Endothelial cell of umbilical vein (primary cell): ENCODE measurements around the gene ECSIT. TPM values are rescaled to one million over a fixed set of nuclear protein-coding genes. Genes with fewer than 3 reads are reported as not detected.
"Not testable (repeated sequence)": the region's sequence is repeated elsewhere in the genome, so short reads cannot be mapped to it uniquely, and the experiment has no call there.

Source experiments
- BruUV-seq: library from RNA; stranded (reverse); fragments of 400-500 nt; replicated peaks from 2 replicates; lab custom pipeline; 2021; lab: Mats Ljungman, UMichigan
- CTCF ChIA-PET: fragments of 300-600, 350-600 bp; sonication (Branson Sonifier 250); formaldehyde crosslinking; loops from one replicate; lab custom pipeline; 2021; ENCODE audit warnings: antibody characterized with exemption, inconsistent platforms; lab: Charles Lee
- POLR2A ChIA-PET: fragments of 300-600, 350-600 bp; sonication (Branson Sonifier 250); formaldehyde crosslinking; loops from one replicate; lab custom pipeline; 2021; ENCODE audit warnings: antibody characterized with exemption, inconsistent platforms; lab: Charles Lee
- DNase-seq: peaks from one replicate; pipeline ENCODE4 v3.0.0-alpha.2; 2011; ENCODE audit warnings: low read depth, low spot score
- FAIRE-seq: peaks from 2 replicates; lab custom pipeline; 2011; peaks lifted over from hg19 to GRCh38; lab: Jason Lieb, UNC
- H2AFZ ChIP-seq: 2 replicates; pipeline ENCODE4 v1.6.0; 2012; ENCODE audit warnings: low read depth, low read length, control low read depth, inconsistent platforms
- H3K27ac ChIP-seq: 2 replicates; pipeline ENCODE4 v1.5.1; 2011; ENCODE audit warnings: low read depth, mild to moderate bottlenecking, control low read depth, low read length, moderate library complexity; ENCODE audit not compliant: insufficient read depth
- H3K27me3 ChIP-seq, 2 experiments: 2 replicates each; pipeline versions ENCODE4 v1.6.0 to v1.6.1; 2011; ENCODE audit warnings: low read length in 2 of 2, mixed read lengths in 1 of 2; ENCODE audit not compliant: control insufficient read depth in 2 of 2, insufficient read depth in 2 of 2
- H3K36me3 ChIP-seq, 2 experiments: 2 replicates in 1 of 2; 3 replicates in 1 of 2; pipeline ENCODE4 v1.5.1; 2011; ENCODE audit warnings: low read length in 2 of 2, mild to moderate bottlenecking in 1 of 2, moderate library complexity in 1 of 2; ENCODE audit not compliant: control insufficient read depth in 2 of 2, insufficient read depth in 2 of 2; ENCODE audit errors: extremely low read depth in 1 of 2
- H3K4me1 ChIP-seq: 3 replicates; pipeline ENCODE4 v1.5.1; 2011; ENCODE audit warnings: mild to moderate bottlenecking, low read length; ENCODE audit not compliant: control insufficient read depth, insufficient read depth; ENCODE audit errors: extremely low read depth
- H3K4me2 ChIP-seq: 2 replicates; pipeline ENCODE4 v1.6.1; 2011; ENCODE audit warnings: low read length, control low read depth, mixed read lengths; ENCODE audit not compliant: insufficient read depth
- H3K4me3 ChIP-seq, 3 experiments: fragments of 200-600 bp in 1 of 3; sonication (generic), shearing (Covaris generic) in 1 of 3; replicated peaks in 1 of 3; 2 replicates each; pipeline ENCODE4 v1.5.1; 2011 to 2016; ENCODE audit warnings: control low read depth in 3 of 3, low read length in 3 of 3, mild to moderate bottlenecking in 2 of 3, inconsistent platforms in 1 of 3, low read depth in 1 of 3, moderate library complexity in 1 of 3; ENCODE audit not compliant: insufficient read depth in 1 of 3
- H3K79me2 ChIP-seq: 2 replicates; pipeline ENCODE4 v1.6.0; 2012; ENCODE audit warnings: low read length, inconsistent platforms; ENCODE audit not compliant: control insufficient read depth, insufficient read depth
- H3K9ac ChIP-seq: replicated peaks from 2 replicates; pipeline ENCODE3; 2011; ENCODE audit warnings: low read length, control low read depth; ENCODE audit not compliant: insufficient read depth; ENCODE audit errors: extremely low read depth
- H3K9me1 ChIP-seq: replicated peaks from 3 replicates; pipeline ENCODE4 v1.6.0; 2011; ENCODE audit warnings: mild to moderate bottlenecking, low read length; ENCODE audit not compliant: control insufficient read depth, insufficient read depth; ENCODE audit errors: extremely low read depth
- H3K9me3 ChIP-seq: replicated peaks from 2 replicates; pipeline ENCODE4 v1.5.1; 2012; ENCODE audit warnings: low read length, inconsistent platforms; ENCODE audit not compliant: control insufficient read depth, insufficient read depth
- H4K20me1 ChIP-seq: replicated peaks from 2 replicates; pipeline ENCODE3; 2011; ENCODE audit warnings: mild to moderate bottlenecking, low read length; ENCODE audit not compliant: control insufficient read depth, insufficient read depth; ENCODE audit errors: extremely low read depth
- FOS ChIP-seq: IDR thresholded peaks from 2 replicates; pipeline ENCODE4 v1.6.1; 2011; ENCODE audit warnings: mild to moderate bottlenecking, low read length, moderate library complexity, borderline replicate concordance; ENCODE audit not compliant: insufficient read depth
- JUN ChIP-seq: IDR thresholded peaks from 2 replicates; pipeline ENCODE4 v1.6.1; 2011; ENCODE audit warnings: borderline replicate concordance, low read depth; ENCODE audit not compliant: insufficient read length, insufficient read depth
- MYC ChIP-seq: IDR thresholded peaks from one replicate; pipeline ENCODE4 v1.6.1; 2011; ENCODE audit warnings: mild to moderate bottlenecking, low read depth, low read length
- dilution Hi-C: fragments of 300-500 bp; cut with MboI; formaldehyde crosslinking; loops from one replicate; pipeline ENCODE4 v1.15.0; 2019; ENCODE audit warnings: low sequenced_read_pairs; ENCODE audit not compliant: extremely low pct_ligation_motif_present
- intact Hi-C: fragments of 100-400 bp; cut with micrococcal nuclease; formaldehyde crosslinking; loops from one replicate; pipeline ENCODE4 v1.10.0; 2022
- polyA plus RNA-seq, 4 experiments: library from polyadenylated mRNA; depleted of rRNA in 3 of 4; stranded (reverse) in 3 of 4; unstranded in 1 of 4; fragments of >200 nt; gene quantifications; 2 replicates each; pipeline versions ENCODE4 v1.2.1 to v1.2.3, GENCODE V29; 2011 to 2012; ENCODE audit warnings: missing spikeins in 1 of 4
- total RNA-seq: library from RNA; stranded (reverse); gene quantifications from 2 replicates; pipeline ENCODE4 v1.2.3, GENCODE V29; 2021
- TF ChIP-seq, protein P1 (sequence below), 2 donors: IDR thresholded peaks; 1 replicate in 1 of 2; 2 replicates in 1 of 2; pipeline ENCODE4 v1.5.1; 2011; ENCODE audit warnings: low read length in 2 of 2, mild to moderate bottlenecking in 2 of 2, moderate library complexity in 2 of 2, control low read depth in 1 of 2, inconsistent platforms in 1 of 2, low read depth in 1 of 2; ENCODE audit not compliant: insufficient read depth in 1 of 2; ENCODE audit errors: extremely low read depth in 1 of 2

ECSIT gene
- total and polyA plus RNA-seq, 2 donors (not counting 3 experiments of a cell fraction or from before 2014, with no cell fraction given): 32.4 to 47.2 TPM

DNA sequence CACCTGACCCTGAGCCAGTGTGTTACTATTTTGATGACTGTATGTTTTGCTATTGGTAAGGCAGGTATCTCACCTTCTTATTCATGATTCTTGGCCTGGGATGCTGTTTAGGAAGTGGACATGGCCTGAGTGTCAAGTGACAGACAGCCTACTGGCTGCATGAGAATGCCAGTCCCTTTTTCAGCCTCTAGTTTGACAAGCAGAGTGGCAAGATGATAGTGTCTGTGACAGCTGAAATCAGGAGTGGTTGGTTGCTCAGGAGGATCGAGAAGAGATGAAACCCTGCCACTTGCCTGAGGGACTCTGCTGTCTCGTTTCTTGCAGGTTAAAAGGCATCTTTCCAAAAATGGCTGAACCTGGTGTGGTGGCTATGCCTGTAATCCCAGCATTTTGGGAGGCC lies 37.2 kb upstream of the ECSIT start:
- no peak overlapping the region for H3K27ac ChIP-seq
- no peak for TF ChIP-seq MYC
- no peak for TF ChIP-seq FOS
- TF ChIP-seq JUN: no peak
- TF ChIP-seq, protein P1, sequence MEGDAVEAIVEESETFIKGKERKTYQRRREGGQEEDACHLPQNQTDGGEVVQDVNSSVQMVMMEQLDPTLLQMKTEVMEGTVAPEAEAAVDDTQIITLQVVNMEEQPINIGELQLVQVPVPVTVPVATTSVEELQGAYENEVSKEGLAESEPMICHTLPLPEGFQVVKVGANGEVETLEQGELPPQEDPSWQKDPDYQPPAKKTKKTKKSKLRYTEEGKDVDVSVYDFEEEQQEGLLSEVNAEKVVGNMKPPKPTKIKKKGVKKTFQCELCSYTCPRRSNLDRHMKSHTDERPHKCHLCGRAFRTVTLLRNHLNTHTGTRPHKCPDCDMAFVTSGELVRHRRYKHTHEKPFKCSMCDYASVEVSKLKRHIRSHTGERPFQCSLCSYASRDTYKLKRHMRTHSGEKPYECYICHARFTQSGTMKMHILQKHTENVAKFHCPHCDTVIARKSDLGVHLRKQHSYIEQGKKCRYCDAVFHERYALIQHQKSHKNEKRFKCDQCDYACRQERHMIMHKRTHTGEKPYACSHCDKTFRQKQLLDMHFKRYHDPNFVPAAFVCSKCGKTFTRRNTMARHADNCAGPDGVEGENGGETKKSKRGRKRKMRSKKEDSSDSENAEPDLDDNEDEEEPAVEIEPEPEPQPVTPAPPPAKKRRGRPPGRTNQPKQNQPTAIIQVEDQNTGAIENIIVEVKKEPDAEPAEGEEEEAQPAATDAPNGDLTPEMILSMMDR (IDR thresholded peaks at IDR 0.05; ENCODE audit: extremely low read depth in 1 of 2, insufficient read depth in 1 of 2, low read depth in 1 of 2, low read length in 2 of 2): no peak
- H3K9me3 ChIP-seq: no peaks in the 10 kb centered on the region
- H3K4me1 ChIP-seq: no peaks in the 10 kb centered on the region
- no peak overlapping the region for H2AFZ ChIP-seq
- ChIA-PET POLR2A (no interaction called here), CTCF (no interaction called here)
- FAIRE-seq: no peak
- H3K79me2 ChIP-seq: no peaks in the 10 kb centered on the region
- no peaks in the 10 kb centered on the region for H3K36me3 ChIP-seq
- no peaks in the 10 kb centered on the region for H3K9me1 ChIP-seq
- intact Hi-C loops: no loop called here
- dilution Hi-C loops: no loop called here
- no peaks in the 10 kb centered on the region for H4K20me1 ChIP-seq
- no peak overlapping the region for H3K9ac ChIP-seq
- no peaks in the 10 kb centered on the region for H3K27me3 ChIP-seq
- no peak for DNase-seq
- no peak overlapping the region for H3K4me2 ChIP-seq
- BruUV-seq: no TSS peak
- no peak overlapping the region for H3K4me3 ChIP-seq

- H3K9me3 ChIP-seq, H3K36me3 ChIP-seq, H4K20me1 ChIP-seq, FAIRE-seq, BruUV-seq, H3K79me2 ChIP-seq, H3K27me3 ChIP-seq, CTCF ChIA-PET, H2AFZ ChIP-seq, H3K4me2 ChIP-seq, DNase-seq, H3K9ac ChIP-seq, H3K4me1 ChIP-seq, H3K9me1 ChIP-seq, POLR2A ChIA-PET, dilution Hi-C loops, H3K27ac ChIP-seq, H3K4me3 ChIP-seq, intact Hi-C loops: not testable (repeated sequence)
These were observed 36.7 kb upstream of the ECSIT start for GRCh38 chr19:11565649-11565980.

DNA sequence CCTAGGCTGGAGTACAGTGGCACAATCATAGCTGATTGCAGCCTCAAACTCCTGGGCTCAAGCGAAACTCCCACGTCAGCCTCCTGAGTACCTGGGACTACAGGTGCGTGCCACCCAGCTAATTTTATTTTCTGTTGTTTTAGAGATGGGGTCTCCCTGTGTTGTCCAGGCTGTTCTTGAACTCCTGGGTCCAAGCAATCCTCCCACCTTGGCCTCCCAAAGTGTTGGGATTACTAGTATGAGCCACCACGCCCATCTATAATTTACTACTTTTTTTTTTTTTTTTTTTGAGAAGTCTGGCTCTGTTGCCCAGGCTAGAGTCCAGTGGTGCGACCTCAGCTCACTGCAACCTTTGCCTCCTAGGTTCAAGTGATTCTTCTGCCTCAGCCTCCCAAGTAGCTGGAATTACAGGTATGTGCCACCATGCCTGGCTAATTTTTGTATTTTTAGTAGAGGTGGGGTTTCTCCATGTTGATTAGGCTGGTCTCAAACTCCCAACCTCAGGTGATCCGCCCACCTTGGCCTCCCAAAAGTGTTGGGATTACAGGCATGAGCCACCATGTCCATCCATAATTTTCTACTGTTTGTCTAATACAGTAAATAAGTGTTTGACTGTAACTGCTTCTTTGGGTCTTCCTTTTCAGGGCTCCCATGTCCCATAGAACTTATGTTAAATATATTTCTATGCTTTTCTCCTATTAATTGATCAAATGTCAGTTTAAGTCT lies 35.3 kb upstream of the ECSIT start:
- FAIRE-seq, H2AFZ ChIP-seq, H3K9ac ChIP-seq, H3K79me2 ChIP-seq, BruUV-seq, H3K36me3 ChIP-seq, H3K4me2 ChIP-seq, H3K4me1 ChIP-seq, H3K27me3 ChIP-seq, dilution Hi-C loops, H3K9me1 ChIP-seq, H4K20me1 ChIP-seq, H3K9me3 ChIP-seq, H3K27ac ChIP-seq, DNase-seq, POLR2A ChIA-PET, H3K4me3 ChIP-seq: not testable (repeated sequence)
- CTCF ChIA-PET: interaction anchor here (1.3 to 1.4 kb wide), 2 partner anchors 8 to 13 kb away, joined by 3 to 4 read pairs; no protein-coding TSS in a partner anchor
- intact Hi-C loops: loop anchor here (5.0 kb wide), 1 partner anchor 133 kb away; no protein-coding TSS in a partner anchor
